SK-N-DZ (cell line): ENCODE results near the gene OPCML.

Experiments
- DNase-seq: peaks from one replicate; pipeline ENCODE4 v3.0.0-alpha.2; 2015; ENCODE audit warnings: low spot score

The OPCML gene

GRCh38 chr11:132448334-132448995 lies 1083.8 kb downstream of the OPCML start:
- DNase-seq: no peak

- no peak for DNase-seq
These were observed 1084.5 kb downstream of the OPCML start for GRCh38 chr11:132447761-132448160.

DNA sequence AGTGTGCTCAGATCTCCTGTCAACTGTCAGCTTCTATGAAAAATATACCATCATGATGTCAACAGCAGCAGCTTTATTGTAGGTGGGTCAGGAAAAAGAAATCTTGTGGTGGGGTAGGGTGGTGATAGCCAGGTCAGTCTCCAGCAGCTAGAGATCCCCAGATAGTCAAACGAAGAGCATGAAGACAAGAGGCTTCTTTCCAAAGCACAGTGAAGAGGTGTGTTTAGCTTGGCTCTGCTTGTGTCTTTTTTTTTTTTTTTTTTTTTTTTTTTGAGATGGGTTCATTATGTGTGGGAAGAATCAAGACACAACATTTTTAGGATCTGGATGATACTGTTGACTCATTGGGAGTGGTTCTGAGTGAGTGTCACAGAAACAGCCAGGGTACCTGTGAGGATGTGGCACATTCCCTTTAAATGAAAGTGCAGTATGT lies 1086.4 kb downstream of the OPCML start:
- DNase-seq: no peak

- no peak for DNase-seq
These were observed 1087.4 kb downstream of the OPCML start for GRCh38 chr11:132444911-132445310.

DNA sequence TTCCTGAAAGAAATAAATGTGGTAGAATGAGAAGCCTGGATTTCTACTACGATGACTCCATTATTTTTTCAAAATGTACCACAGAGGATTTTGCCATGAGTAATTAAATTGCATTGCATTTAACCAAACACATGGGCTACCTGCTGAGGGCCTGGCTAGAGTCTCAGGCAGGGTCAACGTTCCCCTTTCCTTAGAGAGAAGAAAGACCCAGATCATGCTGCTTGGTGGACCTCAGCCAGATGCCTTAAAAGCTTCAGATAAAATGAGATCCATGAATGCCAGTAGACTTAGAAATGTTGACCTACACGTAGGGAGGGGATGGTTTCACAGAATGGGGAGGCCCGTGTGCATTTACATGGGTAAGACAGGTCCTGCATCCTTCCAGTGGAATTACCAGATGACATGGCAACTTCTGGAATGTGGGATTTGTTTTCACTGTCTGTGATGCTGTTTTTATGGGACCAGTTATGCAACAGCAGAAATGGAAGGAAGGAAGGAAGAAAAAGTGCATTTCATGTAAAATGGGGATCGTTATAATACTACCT lies 1092.5 kb downstream of the OPCML start:
- no peak for DNase-seq

DNA sequence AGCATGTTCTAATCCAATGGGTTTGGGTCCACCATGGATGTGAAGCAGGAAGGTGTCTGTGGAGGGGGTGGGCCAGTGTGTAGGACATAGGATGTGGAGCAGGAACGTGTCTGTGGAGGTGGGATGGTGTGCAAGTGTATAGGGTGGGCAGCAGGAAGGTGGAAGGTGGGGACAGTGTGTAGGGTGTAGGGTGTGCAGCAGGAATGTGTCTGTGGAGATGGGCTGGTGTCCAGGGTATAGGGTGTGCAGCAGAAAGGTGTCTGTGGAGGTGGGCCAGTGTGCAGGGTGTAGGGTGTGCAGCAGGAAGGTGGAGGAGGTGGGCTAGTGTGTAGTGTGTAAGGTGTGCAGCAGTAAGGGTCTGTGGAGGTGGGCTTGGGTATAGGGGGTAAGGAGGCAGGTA lies 1093.9 kb downstream of the OPCML start:
- no peak for DNase-seq

DNA sequence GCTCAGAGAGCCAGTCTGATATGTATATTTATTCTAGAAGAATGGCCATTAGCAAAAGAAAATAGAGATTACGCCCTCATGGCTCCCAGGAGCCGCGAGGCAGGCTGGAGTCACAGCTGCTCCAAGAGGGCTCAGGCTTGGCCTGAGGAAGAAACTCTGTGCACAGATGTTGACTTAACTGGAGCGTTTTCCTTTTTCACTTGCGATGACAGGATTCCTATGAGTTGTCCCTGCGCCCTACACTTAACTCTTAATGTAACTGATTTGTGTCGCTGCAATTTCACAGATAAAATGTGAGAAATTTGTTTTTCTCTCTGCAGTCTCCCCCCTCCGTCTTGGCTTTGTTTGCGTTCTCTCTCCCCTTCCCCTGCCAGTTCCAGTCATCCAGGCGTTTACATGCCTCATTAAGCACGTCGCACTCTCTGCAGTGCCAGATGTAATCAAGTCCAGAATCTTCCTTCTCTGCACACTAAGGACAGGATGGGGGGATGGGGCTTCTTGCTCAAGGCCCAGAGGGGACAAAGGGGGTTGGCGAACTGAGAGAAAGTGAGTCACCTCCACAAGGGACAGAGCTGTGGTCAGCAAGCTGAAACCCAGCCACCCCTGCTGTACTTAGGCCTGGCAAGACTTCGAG lies 1101.8 kb downstream of the OPCML start:
- DNase-seq: peak; percentile 37

DNA sequence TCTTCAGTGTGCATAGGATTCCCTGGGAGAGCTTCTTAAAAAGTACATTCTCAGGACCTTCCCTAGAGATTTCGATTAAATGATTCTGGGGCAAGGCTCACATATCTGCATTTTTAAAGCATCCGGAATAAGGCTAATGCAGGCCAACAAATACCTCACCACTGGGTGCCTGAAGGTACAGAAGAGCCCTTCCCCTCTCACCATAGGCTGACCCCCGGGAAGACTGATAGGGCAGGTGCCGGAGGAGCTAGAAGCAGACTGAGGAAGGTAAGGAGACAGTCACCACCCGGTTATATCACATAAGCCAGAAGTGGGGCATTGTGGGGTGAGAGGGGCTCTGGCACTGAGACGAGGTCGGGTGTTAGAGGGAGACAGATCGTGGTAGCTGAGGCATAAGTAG lies 1102.6 kb downstream of the OPCML start:
- DNase-seq: no peak

DNA sequence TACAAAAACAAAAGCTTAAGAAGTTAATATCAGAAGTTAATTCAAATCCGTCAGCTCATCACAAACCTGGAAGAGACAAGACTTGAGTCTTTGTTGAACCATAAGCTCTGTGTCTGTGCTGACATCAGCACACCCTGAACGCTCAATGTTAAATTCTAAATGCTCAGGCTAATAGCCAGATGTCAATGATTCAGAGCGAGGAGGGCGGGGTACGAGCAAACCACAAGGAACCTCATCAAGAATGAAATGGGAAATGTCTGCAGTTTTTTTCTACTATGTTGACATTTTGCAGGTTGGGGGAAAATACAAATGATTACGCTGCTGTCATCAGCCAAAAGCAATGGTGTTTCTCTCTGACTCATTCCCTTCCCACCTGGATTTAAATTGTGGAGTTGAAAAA lies 1104.7 kb downstream of the OPCML start:
- no peak for DNase-seq

GRCh38 chr11:132424433-132424832 lies 1107.9 kb downstream of the OPCML start:
- no peak for DNase-seq

DNA sequence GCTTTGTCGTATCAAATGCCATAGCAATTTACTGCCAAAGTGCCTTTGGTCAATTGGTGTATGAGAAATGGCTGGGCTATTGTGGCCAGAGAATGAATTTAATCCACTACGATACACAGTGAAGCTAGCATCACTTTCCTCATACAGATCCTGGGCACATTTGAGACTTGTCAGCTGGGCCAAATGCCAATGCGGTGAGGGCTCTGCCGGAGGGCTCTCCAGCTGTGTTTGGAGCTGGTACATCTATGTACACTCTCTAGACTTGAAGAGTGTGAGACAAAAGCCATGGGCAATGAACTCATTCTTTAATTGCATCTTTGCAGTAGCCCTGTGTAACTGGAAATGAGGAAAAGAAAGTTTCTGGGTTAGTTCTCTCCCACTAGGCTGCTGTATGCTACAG lies 1109.0 kb downstream of the OPCML start:
- no peak for DNase-seq

DNA sequence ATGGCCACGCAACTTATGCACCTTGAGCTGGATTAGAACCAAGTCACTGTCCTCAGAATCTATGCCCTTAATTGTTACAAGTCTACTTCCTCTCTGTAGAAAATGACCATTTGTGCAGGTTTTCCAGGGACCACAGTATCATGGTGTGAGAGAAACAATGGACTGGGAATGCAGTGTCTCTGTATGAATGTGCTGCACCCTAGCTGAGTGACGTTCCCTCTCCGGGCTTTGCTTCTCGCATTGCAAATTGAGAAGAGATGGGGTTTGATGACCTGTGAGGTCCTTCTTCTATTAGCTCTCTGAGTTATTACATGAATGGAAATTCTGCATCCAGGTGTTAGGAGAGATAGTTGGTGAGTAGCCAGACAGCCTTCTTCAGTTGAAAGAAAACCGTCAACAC lies 1109.6 kb downstream of the OPCML start:
- DNase-seq: no peak

- no peak for DNase-seq
These were observed 1110.7 kb downstream of the OPCML start for GRCh38 chr11:132421555-132421954.

GRCh38 chr11:132414451-132414850 lies 1117.8 kb downstream of the OPCML start:
- no peak for DNase-seq

DNA sequence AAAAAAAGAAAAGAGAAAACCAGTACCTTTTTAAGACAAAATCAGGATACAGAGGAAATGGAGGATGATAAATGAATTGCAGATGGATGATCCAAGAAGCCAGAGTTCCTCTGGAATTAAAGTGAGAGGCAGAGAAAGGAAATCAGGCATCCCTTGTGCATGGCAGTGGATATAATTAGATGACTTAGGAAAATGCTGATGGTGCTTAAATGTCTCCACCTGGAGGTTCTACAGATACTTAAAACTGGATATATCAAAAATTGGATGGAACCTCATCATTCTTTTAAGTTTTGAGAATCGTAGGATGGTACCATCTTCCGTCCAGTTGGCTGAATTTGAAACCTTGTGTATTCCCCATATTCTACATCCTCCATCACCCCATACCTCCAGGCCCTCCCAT lies 1121.9 kb downstream of the OPCML start:
- DNase-seq: no peak

DNA sequence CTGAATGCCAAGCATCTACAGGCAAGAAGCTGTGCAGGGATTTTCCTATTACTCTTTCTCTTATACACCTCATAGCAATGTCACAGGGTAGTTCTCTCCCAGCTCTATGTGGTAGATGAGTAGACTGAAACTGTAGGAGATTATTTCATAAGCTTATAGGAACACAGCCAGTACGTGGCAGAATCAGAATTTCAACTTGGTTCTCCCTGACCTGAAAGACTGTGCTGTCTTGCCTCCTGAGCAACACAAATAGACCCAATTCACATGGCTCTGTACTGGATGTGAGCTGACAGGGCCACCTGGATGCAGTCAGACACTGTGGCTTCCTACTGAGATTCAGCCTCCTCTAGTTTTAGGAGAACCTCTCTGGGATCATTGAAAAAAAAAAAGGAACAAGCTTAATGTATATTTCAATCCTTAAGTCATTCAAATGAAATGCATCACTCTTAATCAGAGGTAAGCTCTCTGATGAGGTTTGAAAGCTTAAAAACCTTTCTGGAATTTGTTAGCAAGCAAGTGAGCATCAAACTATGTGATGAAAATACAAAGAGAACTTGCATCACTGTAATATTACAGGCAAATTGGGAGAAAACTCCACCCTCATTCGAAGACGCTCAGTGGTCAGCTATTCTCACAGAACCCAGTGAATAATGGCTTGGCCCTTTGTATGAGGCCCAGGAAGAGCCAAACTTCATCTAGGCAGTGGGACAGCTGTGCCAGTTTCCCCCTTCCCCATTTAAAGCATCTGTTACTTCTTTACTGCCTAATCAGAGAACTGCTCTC lies 1122.5 kb downstream of the OPCML start:
- DNase-seq: no peak

- DNase-seq: no peak
These were observed 1123.4 kb downstream of the OPCML start for GRCh38 chr11:132408877-132409276.

DNA sequence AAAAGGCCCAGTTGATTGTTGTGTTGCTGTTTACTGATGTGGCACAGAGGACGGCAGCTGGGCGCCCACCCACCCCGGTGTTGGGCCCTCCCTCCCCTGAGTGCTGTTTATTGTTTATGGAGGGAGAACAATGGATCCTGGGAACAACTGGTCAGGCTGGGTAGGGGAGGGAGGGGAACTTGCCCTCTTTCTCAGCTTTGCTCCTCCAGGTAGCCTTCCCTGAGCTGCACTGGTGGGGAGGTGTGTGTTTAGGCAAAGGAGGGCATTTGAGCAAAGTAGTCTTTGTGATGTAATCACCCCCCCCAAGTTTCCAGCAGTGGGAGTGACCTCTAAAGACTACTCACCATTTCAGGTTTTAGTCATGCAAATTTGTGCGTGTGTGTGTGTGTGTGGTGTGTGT lies 1126.6 kb downstream of the OPCML start:
- no peak for DNase-seq

- peak; percentile 16 for DNase-seq
These were observed 1130.1 kb downstream of the OPCML start for GRCh38 chr11:132402071-132402684.

GRCh38 chr11:132396318-132396717 lies 1136.0 kb downstream of the OPCML start:
- DNase-seq: no peak

DNA sequence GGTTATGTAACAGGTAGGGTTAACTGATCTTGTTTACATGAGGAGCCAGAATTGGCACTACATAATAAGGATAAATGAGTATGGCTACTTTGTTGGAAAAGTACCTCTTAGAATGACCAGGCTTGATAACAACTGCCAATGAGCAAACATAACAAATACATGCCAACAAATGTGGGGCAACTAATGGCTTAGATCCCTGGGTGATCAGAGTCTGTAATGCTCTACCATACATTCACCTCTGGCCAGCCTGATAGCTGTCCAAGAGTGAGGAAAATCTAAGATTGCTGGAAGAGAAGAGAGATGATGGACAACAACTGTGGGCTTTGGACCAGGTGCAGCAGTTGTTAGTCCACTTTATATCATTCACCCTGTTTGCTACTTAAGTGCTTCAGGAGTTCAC lies 1136.9 kb downstream of the OPCML start:
- DNase-seq: no peak

DNA sequence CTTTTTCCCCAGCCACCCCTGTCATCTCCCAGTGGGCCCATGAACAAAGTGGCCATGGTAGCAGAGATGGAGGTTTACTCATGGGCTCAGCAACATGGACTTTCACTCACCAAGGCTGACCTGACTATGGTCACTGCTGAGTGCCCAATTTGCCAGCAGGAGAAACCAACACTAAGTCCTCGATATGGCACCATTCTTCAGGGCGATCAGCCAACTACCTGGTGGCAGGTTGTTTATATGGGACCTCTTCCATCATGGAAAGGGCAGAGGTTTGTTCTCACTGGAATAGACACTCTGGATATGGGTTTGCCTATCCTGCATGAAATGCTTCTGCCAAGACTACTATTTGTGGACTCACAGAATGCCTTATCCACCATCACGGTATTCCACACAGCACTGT lies 1152.8 kb downstream of the OPCML start:
- DNase-seq: no peak
